Subcutaneous adipose tissue (tissue), 4 donors: ENCODE data around the gene MZB1. TPM values are rescaled to one million over a fixed set of nuclear protein-coding genes. Genes with fewer than 3 reads are reported as not detected.

ENCODE experiments used
- CTCF ChIP-seq: fragments of 450-650 bp; IDR thresholded peaks from one replicate; pipeline ENCODE4 v1.5.1; 2016; ENCODE audit warnings: low read depth, mild to moderate bottlenecking, control low read depth, antibody characterized with exemption, moderate library complexity
- total RNA-seq, 4 donors: library from RNA; depleted of rRNA; stranded (reverse); fragments of >200 nt; gene quantifications; one replicate each; pipeline ENCODE4 v1.1.0, GENCODE V29; 2016

Gene MZB1
- total RNA-seq, 4 donors from 2014 or later, result 2.1 TPM; not detected in 3

- no peak for TF ChIP-seq CTCF
Measured at GRCh38 chr5:139415869-139416268, 26.2 kb upstream of the MZB1 start.

- TF ChIP-seq CTCF, result no peak
Measured at GRCh38 chr5:139415221-139415861, 25.6 kb upstream of the MZB1 start.

- no peak for TF ChIP-seq CTCF
Measured at GRCh38 chr5:139414581-139415130, 24.9 kb upstream of the MZB1 start.

GRCh38 chr5:139413963-139414362, 24.2 kb upstream of the MZB1 start:
- no peak for TF ChIP-seq CTCF

GRCh38 chr5:139413153-139413552, 23.4 kb upstream of the MZB1 start:
- no peak for TF ChIP-seq CTCF

- TF ChIP-seq CTCF, result no peak
Measured at GRCh38 chr5:139410993-139411828, 21.5 kb upstream of the MZB1 start.
